DMS 273 (cell line): ENCODE measurements around the gene MTPN.

ENCODE experiments used
- DNase-seq: peaks from one replicate; lab custom pipeline; 2025; ENCODE audit not compliant: unreplicated experiment; lab: John Stamatoyannopoulos, UW

The MTPN gene

GRCh38 chr7:135889823-135890222 is 87.3 kb downstream of the MTPN start:
- DNase-seq = no peak

GRCh38 chr7:135888740-135889139 is 88.4 kb downstream of the MTPN start:
- DNase-seq = no peak

DNA sequence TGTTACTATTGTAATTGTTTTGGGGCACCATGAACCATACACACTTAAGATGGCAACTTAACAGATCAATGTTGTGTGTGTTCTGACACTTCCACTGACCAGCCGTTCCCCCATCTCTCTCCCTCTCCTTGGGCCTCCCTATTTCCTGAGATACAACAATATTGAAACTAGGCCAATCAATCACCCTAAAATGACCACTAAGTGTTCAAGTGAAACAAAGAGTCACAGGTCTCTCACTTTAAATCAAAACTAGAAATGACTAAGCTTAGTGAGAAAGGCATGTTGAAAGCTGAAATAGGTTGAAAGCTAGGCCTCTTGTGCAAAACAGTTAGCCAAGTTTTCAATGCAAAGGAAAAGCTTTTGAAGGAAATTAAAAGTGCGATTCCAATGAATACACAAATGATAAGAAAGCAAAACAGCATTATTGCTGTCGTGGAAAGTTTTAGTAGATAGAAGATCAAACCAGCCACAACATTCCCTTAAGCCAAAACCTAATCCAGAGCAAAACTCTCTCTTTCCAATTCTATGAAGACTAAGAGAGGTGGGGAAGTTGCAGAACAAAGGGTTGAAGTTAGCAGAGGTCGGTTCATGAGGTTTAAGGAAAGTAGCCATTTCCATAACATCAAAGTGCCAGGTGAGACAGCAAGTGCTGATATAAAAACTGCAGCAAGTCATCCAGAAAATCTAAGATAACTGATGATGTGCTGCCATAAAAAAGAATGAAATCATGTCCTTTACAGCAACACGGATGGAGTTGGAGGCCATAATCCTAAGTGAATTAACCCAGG is 90.6 kb downstream of the MTPN start:
- DNase-seq = no peak

DNA sequence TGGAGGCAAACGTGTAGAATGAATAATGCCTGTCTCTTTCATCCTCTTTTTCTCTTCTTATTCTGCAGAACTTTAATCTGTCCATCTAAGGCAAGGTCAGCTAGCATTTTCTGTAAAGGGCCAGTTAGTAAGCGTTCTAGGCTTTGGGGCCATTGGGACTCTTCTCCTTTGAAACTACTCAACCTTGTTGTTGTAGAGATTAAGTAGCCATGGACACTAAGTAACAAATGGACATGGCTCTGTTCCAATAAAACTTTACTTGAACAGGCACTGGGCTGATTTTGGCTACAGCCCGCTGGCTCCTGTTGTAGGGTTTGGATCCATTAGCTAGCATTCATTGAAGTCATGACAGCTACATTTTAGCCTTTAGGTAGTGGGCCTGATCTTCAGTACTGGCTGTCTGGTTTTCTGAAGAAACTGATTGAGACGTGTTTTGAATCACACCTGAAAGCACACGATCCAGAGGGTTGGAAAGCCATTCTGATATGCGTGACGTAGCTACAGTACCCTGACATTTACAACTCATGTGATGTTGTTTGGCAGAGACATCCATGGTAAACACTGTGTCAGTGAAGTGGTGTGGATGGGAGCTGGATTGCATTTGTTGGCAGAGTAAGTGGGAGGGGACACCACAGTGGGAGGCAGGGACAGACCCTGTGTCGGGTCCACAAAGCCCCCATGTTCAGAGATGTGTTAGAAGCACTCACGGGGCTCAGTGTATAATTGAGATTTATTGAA is 92.5 kb downstream of the MTPN start:
- DNase-seq = no peak

DNA sequence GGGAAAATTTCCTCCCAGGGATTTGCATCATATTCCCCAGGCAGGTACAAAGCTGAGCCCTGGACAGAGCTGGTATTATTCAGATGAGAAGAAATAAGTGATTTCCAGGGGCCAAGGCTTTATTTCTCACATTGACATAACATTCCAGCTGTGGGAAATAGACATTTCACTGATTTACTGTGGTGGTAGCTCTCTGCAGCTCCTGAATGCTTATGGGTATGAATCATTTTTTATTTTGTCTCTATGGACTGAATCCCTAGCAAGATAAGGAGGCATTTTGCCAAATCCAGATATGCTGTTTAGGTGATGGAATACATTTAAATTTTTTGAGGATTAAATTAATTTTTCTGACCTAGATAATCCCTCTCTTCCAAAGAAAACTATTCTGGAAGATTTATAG is 97.9 kb downstream of the MTPN start:
- DNase-seq = no peak

GRCh38 chr7:135878284-135878683 is 98.9 kb downstream of the MTPN start:
- no peak for DNase-seq

- DNase-seq = peak; percentile 21
Observed at GRCh38 chr7:135877805-135878204, 99.4 kb downstream of the MTPN start.
